ENCODE data around the gene DCC.

Gene DCC

GRCh38 chr18:53536908-53537307 lies 1196.9 kb downstream of the DCC start:
- no peak for DNase-seq

DNA sequence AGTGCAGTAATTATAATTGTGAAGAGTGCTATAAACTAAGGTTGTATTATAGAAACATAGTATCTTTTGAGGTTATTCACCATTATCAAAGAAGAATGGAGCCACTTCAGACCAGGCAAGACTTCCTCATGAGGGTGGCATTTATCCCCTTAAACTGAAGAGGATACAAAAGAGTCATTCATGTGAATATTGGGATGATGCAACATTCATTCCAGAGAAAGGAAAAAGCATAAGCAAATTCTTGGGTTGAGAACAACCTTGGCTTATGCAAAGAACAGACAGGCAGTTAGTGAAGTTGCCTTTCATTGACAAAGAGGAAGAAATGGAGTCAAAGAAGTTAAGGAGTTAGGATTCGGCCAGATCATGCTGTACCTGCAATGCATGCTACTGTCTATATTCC lies 1201.9 kb downstream of the DCC start:
- no peak for DNase-seq

DNA sequence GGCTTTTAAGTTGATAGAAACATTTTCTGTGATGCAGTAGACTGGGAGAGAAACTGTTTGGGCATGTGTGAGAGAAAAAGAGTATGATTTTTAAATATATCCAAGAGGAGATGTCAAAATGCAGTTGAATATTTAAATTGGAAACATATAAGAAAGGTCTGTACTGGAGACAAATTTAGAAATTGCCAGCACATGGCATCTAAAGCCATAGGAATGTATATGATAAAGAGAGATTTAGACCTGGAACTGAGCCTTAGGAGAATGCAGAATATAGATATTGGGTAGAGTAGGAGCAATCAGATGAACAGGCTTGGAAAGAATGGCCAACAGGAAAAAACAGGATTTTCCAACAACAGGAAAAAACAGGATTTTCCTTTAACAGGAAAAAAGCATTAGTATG lies 1203.7 kb downstream of the DCC start:
- DNase-seq = no peak

GRCh38 chr18:53544917-53545316 lies 1204.9 kb downstream of the DCC start:
- no peak for DNase-seq

DNA sequence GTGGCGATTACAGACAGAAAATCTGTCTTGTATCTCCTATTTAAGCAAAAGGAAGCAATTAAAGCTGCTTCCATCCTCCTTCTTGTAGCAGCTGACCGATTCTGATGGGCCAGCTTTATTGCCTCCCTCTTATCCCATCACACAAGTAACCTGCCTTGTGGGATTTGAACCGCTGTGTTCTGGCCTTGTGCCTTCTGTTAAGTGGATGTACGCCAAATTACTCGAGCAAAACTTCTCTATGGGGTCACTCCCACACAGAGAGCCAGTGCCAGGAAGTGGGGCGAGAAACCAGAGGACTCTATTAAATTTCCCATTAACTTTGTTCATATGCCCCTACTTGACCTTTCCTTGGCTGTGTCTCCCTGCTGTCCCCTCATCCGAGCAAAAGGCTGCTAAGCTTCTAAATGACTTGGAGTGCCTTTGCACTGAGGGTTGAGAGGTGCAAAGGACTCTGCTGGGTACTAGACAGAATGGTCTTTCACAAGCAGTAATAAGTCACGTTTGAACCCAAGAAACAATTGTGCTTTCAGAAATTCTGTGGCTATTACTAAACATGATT lies 1212.0 kb downstream of the DCC start:
- DNase-seq = no peak

GRCh38 chr18:53553030-53553429 lies 1213.0 kb downstream of the DCC start:
- no peak for DNase-seq

GRCh38 chr18:53556450-53556849 lies 1216.5 kb downstream of the DCC start:
- no peak for DNase-seq

DNA sequence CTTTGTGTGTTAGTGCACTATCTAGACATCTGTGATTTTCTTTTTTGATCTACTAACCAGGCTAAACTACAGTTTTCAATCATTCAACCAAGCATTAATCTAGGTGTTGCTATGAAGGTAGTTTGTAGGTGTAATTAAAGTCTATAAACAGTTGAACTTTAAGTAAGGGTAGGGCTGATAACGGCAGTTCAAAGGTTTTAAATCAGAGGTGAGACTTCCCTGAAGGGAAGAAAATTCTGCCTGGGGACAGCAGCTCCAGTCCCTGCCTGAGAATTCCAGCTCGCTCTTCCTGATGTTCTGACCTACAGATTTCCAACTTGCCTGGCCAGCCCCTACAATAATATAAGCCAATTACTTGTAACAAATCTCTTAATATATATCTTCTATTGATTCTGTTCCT lies 1220.5 kb downstream of the DCC start:
- DNase-seq = no peak

GRCh38 chr18:53566626-53567025 lies 1226.6 kb downstream of the DCC start:
- no peak for DNase-seq

DNA sequence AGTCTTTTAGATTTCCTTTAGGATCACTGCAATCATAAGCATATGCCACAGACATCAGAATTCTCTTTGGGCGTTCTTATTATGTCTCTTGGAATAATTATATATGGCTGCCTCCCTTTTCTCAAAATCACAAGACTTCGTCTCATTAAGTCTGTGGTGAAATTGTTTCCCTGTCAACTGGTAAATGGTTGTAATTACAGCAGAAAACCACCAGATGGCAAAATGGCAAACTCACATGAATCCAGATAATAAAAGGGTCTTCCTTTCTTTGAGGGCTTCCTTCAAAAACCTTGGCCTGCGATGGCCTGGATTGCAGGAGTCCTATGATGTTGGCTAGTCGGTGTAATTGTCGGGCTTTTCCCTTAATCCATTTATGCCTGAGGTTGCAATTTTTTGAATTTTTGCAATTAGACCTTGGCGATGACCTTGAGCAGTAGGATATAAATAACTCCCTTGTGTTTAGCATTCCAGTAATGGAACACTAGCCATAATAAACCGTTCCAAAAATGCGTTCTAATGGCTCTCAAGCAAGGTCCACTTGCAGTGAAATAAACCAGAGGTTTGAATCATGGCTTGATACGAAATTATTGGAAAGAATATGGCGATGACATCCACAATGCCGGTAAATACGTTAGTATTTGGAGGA lies 1228.1 kb downstream of the DCC start:
- no peak for DNase-seq
